HepG2 (cell line): ENCODE data around the gene PLCG1. TPM values are rescaled to one million over a fixed set of nuclear protein-coding genes. Genes with fewer than 3 reads are reported as not detected.
A peak's percentile ranks its signal among the peaks of the same experiment; 100 is the strongest.

ENCODE experiments used
- ATAC-seq: fragments of 200-7000 bp; cut with Tn5 transposase; 3 replicates; pipeline ENCODE4 v1.9.1; 2020; ENCODE audit warnings: mild to moderate bottlenecking, moderate library complexity
- BruUV-seq: library from RNA; stranded (reverse); fragments of 400-500 nt; replicated peaks from 2 replicates; lab custom pipeline; 2021; lab: Mats Ljungman, UMichigan
- CTCF ChIA-PET: fragments of 300-600 bp; formaldehyde crosslinking; extraction: SDS; loops from one replicate; lab custom pipeline; 2021; ENCODE audit warnings: low total read pairs, inconsistent platforms, low intra/inter-chr PET ratio; lab: Yijun Ruan, JAX
- POLR2A ChIA-PET: fragments of 350-600 bp; sonication (Branson Sonifier 250); formaldehyde crosslinking; loops from one replicate; lab custom pipeline; 2020; ENCODE audit warnings: antibody characterized with exemption, inconsistent platforms; lab: Yijun Ruan, JAX
- DNase-seq: peaks from one replicate; pipeline ENCODE4 v3.0.0-alpha.2; 2015; ENCODE audit warnings: low spot score
- FAIRE-seq: peaks from 3 replicates; lab custom pipeline; 2011; peaks lifted over from hg19 to GRCh38; lab: Jason Lieb, UNC
- H2AFZ ChIP-seq: one replicate; pipeline ENCODE4 v1.6.1; 2011; ENCODE audit warnings: low read length, inconsistent platforms
- H3K27ac ChIP-seq: fragments of 300-600 bp; 3 replicates; pipeline ENCODE4 v1.8.0; 2011; ENCODE audit warnings: mixed run types, mild to moderate bottlenecking, mixed read lengths, low read length, inconsistent platforms; ENCODE audit not compliant: insufficient read depth; ENCODE audit errors: extremely low read length
- H3K27me3 ChIP-seq, 2 experiments: fragments of 200-600 bp in 1 of 2; 2 replicates in 1 of 2; 3 replicates in 1 of 2; pipeline versions ENCODE4 v1.6.0 to v1.8.0; 2011; ENCODE audit warnings: low read length in 2 of 2, mild to moderate bottlenecking in 2 of 2, moderate library complexity in 2 of 2, inconsistent platforms in 1 of 2; ENCODE audit not compliant: insufficient read depth in 2 of 2, control insufficient read depth in 1 of 2
- H3K36me3 ChIP-seq, 2 experiments: fragments of 200-600 bp in 1 of 2; replicated peaks in 1 of 2; 2 replicates in 1 of 2; 3 replicates in 1 of 2; pipeline versions ENCODE4 v1.5.1 to v1.8.0; 2011; ENCODE audit warnings: low read length in 2 of 2, inconsistent platforms in 1 of 2; ENCODE audit not compliant: insufficient read depth in 2 of 2, control insufficient read depth in 1 of 2
- H3K4me1 ChIP-seq: 2 replicates; pipeline ENCODE4 v1.5.1; 2012; ENCODE audit warnings: low read length, inconsistent platforms; ENCODE audit not compliant: insufficient read depth
- H3K4me2 ChIP-seq: 2 replicates; pipeline ENCODE4 v1.6.0; 2011; ENCODE audit warnings: low read depth, low read length, inconsistent platforms
- H3K4me3 ChIP-seq, 3 experiments: fragments of 200-600 bp in 1 of 3; sonication (generic), shearing (Covaris generic) in 1 of 3; replicated peaks in 1 of 3; 2 replicates each; pipeline ENCODE4 v1.5.1; 2011 to 2016; ENCODE audit warnings: low read length in 3 of 3, inconsistent platforms in 2 of 3, low read depth in 2 of 3, mild to moderate bottlenecking in 2 of 3, control low read depth in 1 of 3, mixed read lengths in 1 of 3; ENCODE audit not compliant: insufficient read depth in 1 of 3
- H3K79me2 ChIP-seq: one replicate; pipeline ENCODE4 v1.6.1; 2011; ENCODE audit warnings: low read length, inconsistent platforms; ENCODE audit not compliant: insufficient read depth
- H3K9ac ChIP-seq: 2 replicates; pipeline ENCODE4 v1.6.0; 2011; ENCODE audit warnings: mild to moderate bottlenecking, low read depth, low read length, inconsistent platforms; ENCODE audit not compliant: insufficient read depth
- H3K9me3 ChIP-seq: 2 replicates; pipeline ENCODE4 v1.5.1; 2012; ENCODE audit warnings: mild to moderate bottlenecking, low read length
- H4K20me1 ChIP-seq: 2 replicates; pipeline ENCODE4 v1.6.0; 2011; ENCODE audit warnings: inconsistent platforms, mild to moderate bottlenecking, low read length, moderate library complexity; ENCODE audit not compliant: insufficient read depth
- FOXP1 ChIP-seq, 2 experiments: fragments of 450-650 bp in 1 of 2; IDR thresholded peaks; 2 replicates each; pipeline ENCODE4 v1.6.1; 2017 to 2018; ENCODE audit warnings: antibody characterized with exemption in 1 of 2
- GATAD1 ChIP-seq: IDR thresholded peaks from 2 replicates; pipeline ENCODE4 v1.6.1; 2016; ENCODE audit warnings: missing genetic modification reagents, missing compliant biosample characterization
- HNF4A ChIP-seq: sonication (generic); formaldehyde crosslinking; IDR thresholded peaks from 2 replicates; pipeline ENCODE4 v1.4.0; 2020; ENCODE audit warnings: missing genetic modification reagents
- KLF16 ChIP-seq, 2 experiments: sonication (generic) in 1 of 2; formaldehyde crosslinking in 1 of 2; IDR thresholded peaks; 2 replicates each; pipeline versions ENCODE4 v1.6.1 to v1.8.0; 2016 to 2023; ENCODE audit warnings: missing genetic modification reagents in 2 of 2, missing compliant biosample characterization in 1 of 2
- MEIS2 ChIP-seq: sonication (generic); formaldehyde crosslinking; IDR thresholded peaks from 2 replicates; pipeline ENCODE4 v1.9.0; 2021; ENCODE audit warnings: mild to moderate bottlenecking, missing genetic modification reagents
- RXRB ChIP-seq: IDR thresholded peaks from 2 replicates; pipeline ENCODE4 v1.6.1; 2016; ENCODE audit warnings: borderline replicate concordance, missing genetic modification reagents, missing compliant biosample characterization
- SOX13 ChIP-seq, 3 experiments: fragments of 450-650 bp in 1 of 3; sonication (generic) in 1 of 3; formaldehyde crosslinking in 1 of 3; IDR thresholded peaks in 2 of 3; conservative IDR thresholded peaks in 1 of 3; 2 replicates each; pipeline versions ENCODE4 v1.5.0 to v1.6.1; 2016 to 2020; ENCODE audit warnings: antibody characterized with exemption in 1 of 3, mild to moderate bottlenecking in 1 of 3, missing compliant biosample characterization in 1 of 3, missing genetic modification reagents in 1 of 3, moderate library complexity in 1 of 3
- ZBTB38 ChIP-seq: sonication (generic); formaldehyde crosslinking; IDR thresholded peaks from 2 replicates; pipeline ENCODE4 v1.5.1; 2020; ENCODE audit warnings: mild to moderate bottlenecking, missing genetic modification reagents
- ZNF256 ChIP-seq: sonication (generic); formaldehyde crosslinking; conservative IDR thresholded peaks from 2 replicates; pipeline ENCODE4 v1.4.0; 2020; ENCODE audit warnings: missing genetic modification reagents
- ZNF567 ChIP-seq: sonication (generic); formaldehyde crosslinking; IDR thresholded peaks from 2 replicates; pipeline ENCODE4 v1.8.1; 2023; ENCODE audit warnings: mild to moderate bottlenecking, missing genetic modification reagents, borderline replicate concordance
- ZSCAN30 ChIP-seq: sonication (generic); formaldehyde crosslinking; IDR thresholded peaks from 2 replicates; pipeline ENCODE4 v1.5.0; 2020; ENCODE audit warnings: mild to moderate bottlenecking, missing genetic modification reagents
- WGBS: methylation state at CpG from one replicate; pipeline ENCODE4 v1.1.6; 2017; ENCODE audit warnings: low lambda C conversion rate; 5-methylcytosine and 5-hydroxymethylcytosine counted together
- in situ Hi-C: cut with HindIII; loops from 2 replicates; pipeline ENCODE4 v1.10.0; 2017; ENCODE audit warnings: low pct_unique_long_range_greater_than_20kb; ENCODE audit not compliant: extremely low pct_ligation_motif_present
- intact Hi-C: fragments of 100-400 bp; cut with micrococcal nuclease; formaldehyde crosslinking; loops from one replicate; pipeline ENCODE4 v1.10.0; 2022; ENCODE audit not compliant: unreplicated experiment
- polyA plus RNA-seq, 8 experiments: library from polyadenylated mRNA; depleted of rRNA in 3 of 8; stranded (reverse) in 7 of 8; unstranded in 1 of 8; fragments of >200 nt; fragmentation: Illumina TruSeq in 4 of 8; extraction: Trizol in 4 of 8; gene quantifications; 2 replicates each; pipeline versions ENCODE4 v1.2.1 to v1.2.3, GENCODE V29; 2011 to 2016; ENCODE audit warnings: low read depth in 4 of 8, missing spikeins in 1 of 8, mixed read lengths in 1 of 8; ENCODE audit not compliant: insufficient read depth in 1 of 8
- total RNA-seq, 5 experiments: library from RNA; depleted of rRNA; stranded (reverse); fragments of >200 nt; fragmentation: Illumina TruSeq; extraction: Trizol; gene quantifications; 2 replicates each; pipeline ENCODE4 v1.2.3, GENCODE V29; 2016; ENCODE audit warnings: low read depth in 1 of 5
- TF ChIP-seq, protein P1 (sequence below): sonication (generic); formaldehyde crosslinking; IDR thresholded peaks from 2 replicates; pipeline ENCODE4 v1.5.0; 2020; ENCODE audit warnings: mild to moderate bottlenecking, missing genetic modification reagents
- TF ChIP-seq, protein P2 (sequence below): conservative IDR thresholded peaks from 2 replicates; pipeline ENCODE4 v1.6.1; 2018; ENCODE audit warnings: missing genetic modification reagents
- TF ChIP-seq, protein P3 (sequence below): IDR thresholded peaks from 2 replicates; pipeline ENCODE4 v1.6.1; 2016; ENCODE audit warnings: missing compliant biosample characterization, missing genetic modification reagents, borderline replicate concordance
- TF ChIP-seq, protein P4 (sequence below): sonication (generic); formaldehyde crosslinking; IDR thresholded peaks from 2 replicates; pipeline ENCODE4 v1.9.0; 2022; ENCODE audit warnings: missing genetic modification reagents, mild to moderate bottlenecking, borderline replicate concordance

Gene PLCG1
- total and polyA plus RNA-seq, 2 of the 13 experiments (the other 11 are each of a cell fraction or from before 2014, with no cell fraction given): 85.3 to 158 TPM

DNA sequence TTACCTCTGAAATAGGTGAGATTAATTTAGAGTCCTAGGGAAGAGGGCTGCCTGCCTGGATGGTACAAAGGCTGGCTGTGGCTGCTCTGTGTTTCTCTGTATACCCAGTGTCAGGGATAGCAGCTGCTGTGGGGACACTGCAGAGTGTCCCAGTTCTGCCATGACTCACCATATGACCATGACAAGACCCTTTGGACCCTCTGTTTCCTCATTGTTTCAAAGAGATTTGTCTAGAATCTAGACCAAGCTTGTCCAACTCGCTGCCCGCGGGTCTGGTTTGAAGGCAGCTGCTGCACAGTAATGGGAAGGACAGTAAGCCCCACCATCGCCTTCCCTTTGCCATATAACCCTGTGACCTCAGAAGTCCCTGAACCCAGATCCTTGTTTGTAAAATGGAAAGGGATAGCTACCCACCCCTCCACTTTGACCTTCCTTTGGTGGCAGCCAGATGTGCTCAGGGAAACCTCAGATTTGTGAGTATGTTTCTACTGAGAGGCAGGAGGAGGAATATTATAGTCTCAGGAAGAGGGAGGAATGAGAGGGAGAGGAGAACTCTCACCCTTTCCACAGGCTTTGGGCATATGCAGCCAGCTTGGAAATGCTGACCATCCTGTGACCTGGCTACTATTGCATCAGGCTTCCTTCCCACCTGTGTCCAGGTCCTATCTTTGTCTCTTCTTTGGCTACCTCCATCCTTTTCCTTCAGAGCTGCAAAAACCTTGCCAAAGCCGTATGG, 14.0 kb downstream of the PLCG1 start:
- H3K9ac ChIP-seq: no peak overlapping the region
- CTCF ChIA-PET: interaction anchor here (1.2 kb wide), 1 partner anchor 189 kb away, joined by 3 read pairs; the partner anchor contains the start of gene LPIN3
- TF ChIP-seq MEIS2 (CRISPR knock-in tag) (0 out of 2 replicates have a peak, but pooled peaks have one; percentile 19), KLF16 (CRISPR knock-in tag; IDR thresholded peaks at IDR 0.05) (0 out of 4 replicates have a peak, but pooled peaks of 1 of the 2 experiments have one; percentile 40), ZNF256 (CRISPR knock-in tag) (no peak), SOX13 (IDR thresholded peaks at IDR 0.05) (no peak), SOX13 (CRISPR knock-in tag; conservative IDR thresholded peaks at IDR 0.05 in 1 of 2, IDR thresholded peaks at IDR 0.05 in 1 of 2) (peak in 1 of 2 experiments; percentile 59; a peak in 2 of 4 replicates), RXRB (0 out of 2 replicates have a peak, but pooled peaks have one; percentile 8), GATAD1 (0 out of 2 replicates have a peak, but pooled peaks have one; percentile 32), ZNF567 (no peak), FOXP1 (IDR thresholded peaks at IDR 0.05) (no peak), FOXP1 (CRISPR knock-in tag; IDR thresholded peaks at IDR 0.05) (peak; percentile 29; the same call in 1 of the 2 replicates), ZBTB38 (CRISPR knock-in tag) (peak; percentile 86), HNF4A (CRISPR knock-in tag) (peak; percentile 56), ZSCAN30 (CRISPR knock-in tag) (no peak)
- TF ChIP-seq, protein P1, sequence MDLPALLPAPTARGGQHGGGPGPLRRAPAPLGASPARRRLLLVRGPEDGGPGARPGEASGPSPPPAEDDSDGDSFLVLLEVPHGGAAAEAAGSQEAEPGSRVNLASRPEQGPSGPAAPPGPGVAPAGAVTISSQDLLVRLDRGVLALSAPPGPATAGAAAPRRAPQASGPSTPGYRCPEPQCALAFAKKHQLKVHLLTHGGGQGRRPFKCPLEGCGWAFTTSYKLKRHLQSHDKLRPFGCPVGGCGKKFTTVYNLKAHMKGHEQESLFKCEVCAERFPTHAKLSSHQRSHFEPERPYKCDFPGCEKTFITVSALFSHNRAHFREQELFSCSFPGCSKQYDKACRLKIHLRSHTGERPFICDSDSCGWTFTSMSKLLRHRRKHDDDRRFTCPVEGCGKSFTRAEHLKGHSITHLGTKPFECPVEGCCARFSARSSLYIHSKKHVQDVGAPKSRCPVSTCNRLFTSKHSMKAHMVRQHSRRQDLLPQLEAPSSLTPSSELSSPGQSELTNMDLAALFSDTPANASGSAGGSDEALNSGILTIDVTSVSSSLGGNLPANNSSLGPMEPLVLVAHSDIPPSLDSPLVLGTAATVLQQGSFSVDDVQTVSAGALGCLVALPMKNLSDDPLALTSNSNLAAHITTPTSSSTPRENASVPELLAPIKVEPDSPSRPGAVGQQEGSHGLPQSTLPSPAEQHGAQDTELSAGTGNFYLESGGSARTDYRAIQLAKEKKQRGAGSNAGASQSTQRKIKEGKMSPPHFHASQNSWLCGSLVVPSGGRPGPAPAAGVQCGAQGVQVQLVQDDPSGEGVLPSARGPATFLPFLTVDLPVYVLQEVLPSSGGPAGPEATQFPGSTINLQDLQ (CRISPR knock-in tag): no peak
- TF ChIP-seq, protein P2, sequence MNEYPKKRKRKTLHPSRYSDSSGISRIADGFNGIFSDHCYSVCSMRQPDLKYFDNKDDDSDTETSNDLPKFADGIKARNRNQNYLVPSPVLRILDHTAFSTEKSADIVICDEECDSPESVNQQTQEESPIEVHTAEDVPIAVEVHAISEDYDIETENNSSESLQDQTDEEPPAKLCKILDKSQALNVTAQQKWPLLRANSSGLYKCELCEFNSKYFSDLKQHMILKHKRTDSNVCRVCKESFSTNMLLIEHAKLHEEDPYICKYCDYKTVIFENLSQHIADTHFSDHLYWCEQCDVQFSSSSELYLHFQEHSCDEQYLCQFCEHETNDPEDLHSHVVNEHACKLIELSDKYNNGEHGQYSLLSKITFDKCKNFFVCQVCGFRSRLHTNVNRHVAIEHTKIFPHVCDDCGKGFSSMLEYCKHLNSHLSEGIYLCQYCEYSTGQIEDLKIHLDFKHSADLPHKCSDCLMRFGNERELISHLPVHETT (CRISPR knock-in tag): no peak
- TF ChIP-seq, protein P3, sequence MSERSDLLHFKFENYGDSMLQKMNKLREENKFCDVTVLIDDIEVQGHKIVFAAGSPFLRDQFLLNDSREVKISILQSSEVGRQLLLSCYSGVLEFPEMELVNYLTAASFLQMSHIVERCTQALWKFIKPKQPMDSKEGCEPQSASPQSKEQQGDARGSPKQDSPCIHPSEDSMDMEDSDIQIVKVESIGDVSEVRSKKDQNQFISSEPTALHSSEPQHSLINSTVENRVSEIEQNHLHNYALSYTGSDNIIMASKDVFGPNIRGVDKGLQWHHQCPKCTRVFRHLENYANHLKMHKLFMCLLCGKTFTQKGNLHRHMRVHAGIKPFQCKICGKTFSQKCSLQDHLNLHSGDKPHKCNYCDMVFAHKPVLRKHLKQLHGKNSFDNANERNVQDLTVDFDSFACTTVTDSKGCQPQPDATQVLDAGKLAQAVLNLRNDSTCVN (CRISPR knock-in tag): peak; percentile 39; the same call in 1 of the 2 replicates
- TF ChIP-seq, protein P4, sequence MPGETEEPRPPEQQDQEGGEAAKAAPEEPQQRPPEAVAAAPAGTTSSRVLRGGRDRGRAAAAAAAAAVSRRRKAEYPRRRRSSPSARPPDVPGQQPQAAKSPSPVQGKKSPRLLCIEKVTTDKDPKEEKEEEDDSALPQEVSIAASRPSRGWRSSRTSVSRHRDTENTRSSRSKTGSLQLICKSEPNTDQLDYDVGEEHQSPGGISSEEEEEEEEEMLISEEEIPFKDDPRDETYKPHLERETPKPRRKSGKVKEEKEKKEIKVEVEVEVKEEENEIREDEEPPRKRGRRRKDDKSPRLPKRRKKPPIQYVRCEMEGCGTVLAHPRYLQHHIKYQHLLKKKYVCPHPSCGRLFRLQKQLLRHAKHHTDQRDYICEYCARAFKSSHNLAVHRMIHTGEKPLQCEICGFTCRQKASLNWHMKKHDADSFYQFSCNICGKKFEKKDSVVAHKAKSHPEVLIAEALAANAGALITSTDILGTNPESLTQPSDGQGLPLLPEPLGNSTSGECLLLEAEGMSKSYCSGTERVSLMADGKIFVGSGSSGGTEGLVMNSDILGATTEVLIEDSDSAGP (CRISPR knock-in tag): 0 out of 2 replicates have a peak, but pooled peaks have one; percentile 27

More for the DNA sequence above, 14.0 kb downstream of the PLCG1 start:
- in situ Hi-C loops (no loop called here), intact Hi-C loops (no loop called here)
- Histone ChIP-seq H3K27me3 (no peaks in the 10 kb centered on the region), H3K79me2 (peaks cover 98% of the 10 kb centered on the region), H4K20me1 (peaks cover 84% of the 10 kb centered on the region), H3K4me1 (peaks cover 82% of the 10 kb centered on the region), H2AFZ (no peak overlapping the region), H3K9me3 (no peaks in the 10 kb centered on the region), H3K27ac (peak overlapping the region; percentile 43), H3K4me2 (peak overlapping the region; percentile 6; the same call in 1 of the 2 replicates), H3K4me3 (no peak overlapping the region), H3K36me3 (peaks cover 3 to 33% of the 10 kb centered on the region in 2 experiments; a peak in 4 of 5 replicates)
- peak; percentile 86 for ATAC-seq
- FAIRE-seq: no peak
- peak; percentile 80 for DNase-seq
- WGBS: 82% methylated on average over 5 of the region's 5 CpGs
- POLR2A ChIA-PET: interaction anchor here (2.7 to 3.1 kb wide), 2 partner anchors 13 to 16 kb away, joined by 7 to 13 read pairs; no protein-coding TSS in a partner anchor
- no TSS peak for BruUV-seq
